ENCODE results near the gene SFTPA1. TPM values are rescaled to one million over a fixed set of nuclear protein-coding genes. Genes with fewer than 3 reads are reported as not detected.
"Not testable (repeated sequence)": the region's sequence is repeated elsewhere in the genome, so short reads cannot be mapped to it uniquely, and the experiment has no call there.

Gene SFTPA1
- total RNA-seq, 4 donors from 2014 or later: not detected

GRCh38 chr10:79582096-79582495, 28.6 kb upstream of the SFTPA1 start:
- DNase-seq (ENCODE audit: low spot score) (no peak), ATAC-seq (ENCODE audit: low FRiP score) (no peak)
- TF ChIP-seq CTCF (IDR thresholded peaks at IDR 0.05): no peak

GRCh38 chr10:79582954-79583353, 27.8 kb upstream of the SFTPA1 start:
- not testable (repeated sequence) for ATAC-seq (ENCODE audit: low FRiP score); DNase-seq (ENCODE audit: low spot score)

- TF ChIP-seq CTCF (IDR thresholded peaks at IDR 0.05): no peak
- no peak for DNase-seq (ENCODE audit: low spot score)
- ATAC-seq (ENCODE audit: low FRiP score): no peak
Observed at GRCh38 chr10:79583488-79584024, 27.2 kb upstream of the SFTPA1 start.

- ATAC-seq (ENCODE audit: low FRiP score) (no peak), DNase-seq (ENCODE audit: low spot score) (no peak)
- no peak for TF ChIP-seq CTCF (IDR thresholded peaks at IDR 0.05)
Observed at GRCh38 chr10:79585870-79586527, 24.7 kb upstream of the SFTPA1 start.

GRCh38 chr10:79586933-79587332, 23.8 kb upstream of the SFTPA1 start:
- ATAC-seq (ENCODE audit: low FRiP score) (no peak), DNase-seq (ENCODE audit: low spot score) (no peak)
- TF ChIP-seq CTCF (IDR thresholded peaks at IDR 0.05): no peak

GRCh38 chr10:79588800-79589199, 21.9 kb upstream of the SFTPA1 start:
- DNase-seq (ENCODE audit: low spot score) (no peak), ATAC-seq (ENCODE audit: low FRiP score) (no peak)
- TF ChIP-seq CTCF (IDR thresholded peaks at IDR 0.05): no peak

GRCh38 chr10:79593377-79593776, 17.4 kb upstream of the SFTPA1 start:
- no peak for ATAC-seq (ENCODE audit: low FRiP score)
- no peak for TF ChIP-seq CTCF (IDR thresholded peaks at IDR 0.05)
- DNase-seq (ENCODE audit: low spot score): no peak

GRCh38 chr10:79594565-79594964, 16.2 kb upstream of the SFTPA1 start:
- DNase-seq (ENCODE audit: low spot score); ATAC-seq (ENCODE audit: low FRiP score): not testable (repeated sequence)

Data from omental fat pad (tissue), 4 donors.